Endodermal cell (in vitro differentiated cells): ENCODE data around the gene GPR155. TPM values are rescaled to one million over a fixed set of nuclear protein-coding genes. Genes with fewer than 3 reads are reported as not detected.

Experiments used
- DNase-seq: peaks from one replicate; pipeline ENCODE4 v3.0.0-alpha.2; 2017
- H3K27ac ChIP-seq: 2 replicates; pipeline ENCODE4 v1.5.1; 2013; ENCODE audit warnings: mild to moderate bottlenecking, low read depth, low read length, moderate library complexity
- H3K27me3 ChIP-seq: 2 replicates; pipeline ENCODE4 v1.6.1; 2013; ENCODE audit warnings: mild to moderate bottlenecking, low read length, moderate library complexity; ENCODE audit not compliant: insufficient read depth, control insufficient read depth, poor library complexity, severe bottlenecking
- H3K36me3 ChIP-seq: 2 replicates; pipeline ENCODE4 v1.7.0; 2013; ENCODE audit warnings: mild to moderate bottlenecking, low read length, moderate library complexity; ENCODE audit not compliant: control insufficient read depth, insufficient read depth
- H3K4me1 ChIP-seq: one replicate; pipeline ENCODE4 v1.7.0; 2013; ENCODE audit warnings: low read length; ENCODE audit not compliant: control insufficient read depth, insufficient read depth
- H3K4me3 ChIP-seq: 2 replicates; pipeline ENCODE4 v1.5.1; 2013; ENCODE audit warnings: mild to moderate bottlenecking, low read length, moderate library complexity
- H3K9ac ChIP-seq: 2 replicates; pipeline ENCODE4 v1.6.1; 2013; ENCODE audit warnings: mild to moderate bottlenecking, low read length, moderate library complexity; ENCODE audit not compliant: poor library complexity, severe bottlenecking; ENCODE audit errors: extremely low read depth
- H3K9me3 ChIP-seq: 2 replicates; pipeline ENCODE4 v1.6.1; 2013; ENCODE audit warnings: mild to moderate bottlenecking, low read length, moderate library complexity; ENCODE audit not compliant: control insufficient read depth
- H3K27ac Mint-ChIP-seq: 2 replicates; pipeline ENCODE4 v1.8.0; 2020; ENCODE audit warnings: mixed read lengths
- H3K27me3 Mint-ChIP-seq: 2 replicates; pipeline ENCODE4 v1.8.0; 2021; ENCODE audit warnings: mild to moderate bottlenecking, mixed read lengths; ENCODE audit not compliant: insufficient read depth
- H3K36me3 Mint-ChIP-seq: 2 replicates; pipeline ENCODE4 v1.8.0; 2020; ENCODE audit warnings: low read depth, mixed read lengths
- H3K4me1 Mint-ChIP-seq: 2 replicates; pipeline ENCODE4 v1.8.0; 2020; ENCODE audit warnings: mixed read lengths
- H3K4me3 Mint-ChIP-seq: 2 replicates; pipeline ENCODE4 v1.8.0; 2020; ENCODE audit warnings: mild to moderate bottlenecking, moderate library complexity, mixed read lengths
- H3K9me3 Mint-ChIP-seq: 2 replicates; pipeline ENCODE4 v1.8.0; 2020; ENCODE audit warnings: mild to moderate bottlenecking, mixed read lengths
- CTCF ChIP-seq: fragments of 200-600 bp; sonication (generic); conservative IDR thresholded peaks from 2 replicates; pipeline ENCODE4 v1.5.0; 2021; ENCODE audit warnings: antibody characterized with exemption, mild to moderate bottlenecking
- WGBS, 2 experiments: methylation state at CpG; one replicate each; pipeline versions ENCODE4 v1.1.5 to v1.1.7; 2013; ENCODE audit warnings: missing lambda C conversion rate in 2 of 2, mixed read lengths in 1 of 2; ENCODE audit not compliant: insufficient coverage in 1 of 2, insufficient read length in 1 of 2; 5-methylcytosine and 5-hydroxymethylcytosine counted together
- total RNA-seq, 2 donors: library from RNA; stranded (reverse); fragmentation: NEBNext Ultra II Directional in 1 of 2; extraction: Animal tissue kit (Norgen Biotek cat#: 25700) in 1 of 2; gene quantifications; 2 replicates in 1 of 2; 3 replicates in 1 of 2; pipeline ENCODE4 v1.2.1, GENCODE V29; 2021

Gene GPR155
- total RNA-seq, 2 donors from 2014 or later = 0.22 to 0.88 TPM

GRCh38 chr2:174518395-174518794, 31.6 kb upstream of the GPR155 start:
- Histone ChIP-seq H3K4me3 (no peak overlapping the region), H3K27me3 (peaks cover 8% of the 10 kb centered on the region), H3K4me1 (no peaks in the 10 kb centered on the region), H3K9ac (no peak overlapping the region), H3K36me3 (no peaks in the 10 kb centered on the region), H3K27ac (no peak overlapping the region), H3K9me3 (peaks cover 6% of the 10 kb centered on the region)
- Mint-ChIP-seq H3K4me1 (no peaks in the 10 kb centered on the region), H3K27ac (no peak overlapping the region), H3K4me3 (no peak overlapping the region), H3K27me3 (peaks cover 17% of the 10 kb centered on the region), H3K9me3 (peaks cover 19% of the 10 kb centered on the region), H3K36me3 (peaks cover 3% of the 10 kb centered on the region)
- no peak for TF ChIP-seq CTCF
- DNase-seq = no peak
- 70 to 91% methylated on average over 1 of the region's 2 CpGs for WGBS, 2 experiments

DNA sequence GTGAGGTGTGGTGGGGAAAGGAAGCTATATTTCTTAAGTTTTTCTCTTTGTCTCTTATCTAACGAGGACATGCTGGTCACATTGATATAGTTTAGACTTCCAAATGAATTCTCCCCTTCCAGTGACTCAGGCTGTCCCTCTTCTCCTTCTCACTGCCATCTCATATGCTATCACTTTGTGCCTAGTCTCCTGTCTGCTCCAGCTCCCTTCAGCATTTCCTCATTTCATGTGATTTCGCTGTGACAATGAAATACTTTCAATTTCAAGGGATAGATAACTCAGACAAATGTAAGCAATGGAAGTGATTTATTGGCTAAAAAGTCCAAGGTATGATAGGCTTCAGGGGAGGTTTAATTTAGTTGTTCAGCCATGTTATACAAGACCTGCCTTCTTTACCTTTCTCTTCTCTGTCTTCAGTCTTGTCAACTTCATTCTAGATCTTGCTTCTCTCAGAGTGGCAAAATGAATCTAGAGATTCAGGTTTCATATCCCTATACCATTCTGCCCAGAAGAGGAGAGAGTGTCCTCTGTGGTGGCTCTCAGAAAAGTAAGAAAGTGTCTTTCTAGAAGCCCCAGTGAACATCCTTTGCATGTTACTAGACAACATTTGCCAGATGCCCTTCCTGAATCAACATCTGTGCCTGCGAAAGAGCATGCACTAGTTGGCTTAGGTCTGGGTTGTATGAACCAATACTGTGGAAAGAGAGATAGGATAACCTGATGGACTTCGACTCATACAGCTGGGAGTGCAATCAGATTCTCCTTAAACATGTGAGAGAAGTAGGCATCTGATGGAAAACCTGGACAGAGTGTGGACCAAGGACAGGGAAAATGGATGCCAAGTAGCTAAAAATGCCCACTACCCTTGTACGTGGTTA, 29.9 kb upstream of the GPR155 start:
- Histone ChIP-seq H3K9ac (no peak overlapping the region), H3K36me3 (no peaks in the 10 kb centered on the region), H3K27me3 (peaks cover 8% of the 10 kb centered on the region), H3K9me3 (peaks cover 17% of the 10 kb centered on the region), H3K4me3 (no peak overlapping the region), H3K4me1 (no peaks in the 10 kb centered on the region), H3K27ac (no peak overlapping the region)
- TF ChIP-seq CTCF = no peak
- Mint-ChIP-seq H3K27me3 (peaks cover 17% of the 10 kb centered on the region), H3K36me3 (peaks cover 3% of the 10 kb centered on the region), H3K27ac (no peak overlapping the region), H3K9me3 (peaks cover 32% of the 10 kb centered on the region), H3K4me3 (no peak overlapping the region), H3K4me1 (no peaks in the 10 kb centered on the region)
- DNase-seq = no peak
- 89 to 91% methylated on average over 4 to 5 of the region's 5 CpGs for WGBS, 2 experiments

DNA sequence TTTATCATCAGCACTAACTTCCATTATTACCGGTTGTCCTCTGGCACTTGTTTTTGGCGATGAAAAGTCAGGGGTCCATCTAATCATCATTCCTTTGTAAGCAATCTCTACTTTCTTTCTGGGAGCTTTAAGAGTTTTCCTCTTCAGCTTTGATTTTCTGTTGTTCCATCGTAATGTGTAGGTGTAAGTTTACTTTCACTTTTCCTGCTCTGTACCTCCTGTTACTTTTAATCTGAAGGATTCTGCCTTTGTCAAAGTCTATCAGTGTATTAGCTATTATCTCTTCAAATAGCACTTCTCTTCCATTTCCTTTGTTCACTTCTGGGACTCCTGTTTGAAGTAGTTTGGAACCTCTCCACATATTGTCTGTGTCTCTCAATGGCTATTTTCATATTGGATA, 25.5 kb upstream of the GPR155 start:
- 95 to 100% methylated on average over 1 to 3 of the region's 3 CpGs for WGBS, 2 experiments
- no peak for TF ChIP-seq CTCF
- H3K4me1 Mint-ChIP-seq = no peaks in the 10 kb centered on the region
- H3K36me3 ChIP-seq = no peaks in the 10 kb centered on the region
- H3K27ac ChIP-seq = no peak overlapping the region
- peaks cover 75% of the 10 kb centered on the region for H3K9me3 Mint-ChIP-seq
- no peaks in the 10 kb centered on the region for H3K4me1 ChIP-seq
- H3K36me3 Mint-ChIP-seq = peaks cover 7% of the 10 kb centered on the region
- H3K9ac ChIP-seq = no peak overlapping the region
- no peak overlapping the region for H3K4me3 ChIP-seq
- no peak overlapping the region for H3K4me3 Mint-ChIP-seq
- H3K27me3 ChIP-seq = no peaks in the 10 kb centered on the region
- H3K27ac Mint-ChIP-seq = no peak overlapping the region
- no peak for DNase-seq
- H3K9me3 ChIP-seq = peaks cover 51% of the 10 kb centered on the region
- peaks cover 9% of the 10 kb centered on the region for H3K27me3 Mint-ChIP-seq
